Activated CD8-positive, alpha-beta T cell treated with anti-CD3 and anti-CD28 coated beads, Interleukin-2, amount 10 ng/mL, durations not matched to agents 7 days and 5 days (primary cell): Measurements from ENCODE around the gene CDK18. TPM values are rescaled to one million over a fixed set of nuclear protein-coding genes. Genes with fewer than 3 reads are reported as not detected.
A peak's percentile ranks its signal among the peaks of the same experiment; 100 is the strongest.

Source experiments
- ATAC-seq: fragments of 150-1000 bp; cut with Tn5 transposase; one replicate; pipeline ENCODE4 v1.10.0; 2021; ENCODE audit warnings: moderate library complexity
- CTCF ChIA-PET: fragments of 350-600 bp; sonication (Branson Sonifier 250); formaldehyde crosslinking; loops from one replicate; lab custom pipeline; 2021; ENCODE audit warnings: antibody characterized with exemption; lab: Charles Lee
- POLR2A ChIA-PET: fragments of 350-600 bp; sonication (Branson Sonifier 250); formaldehyde crosslinking; loops from one replicate; lab custom pipeline; 2021; ENCODE audit warnings: antibody characterized with exemption; lab: Charles Lee
- DNase-seq: peaks from one replicate; pipeline ENCODE4 v3.0.0-alpha.2; 2020
- H3K27ac Mint-ChIP-seq: one replicate; pipeline ENCODE4 v1.8.0; 2021; ENCODE audit warnings: mild to moderate bottlenecking, mixed read lengths
- H3K27me3 Mint-ChIP-seq: one replicate; pipeline ENCODE4 v1.8.0; 2021; ENCODE audit warnings: low read depth, mixed read lengths
- H3K36me3 Mint-ChIP-seq: one replicate; pipeline ENCODE4 v1.8.0; 2021; ENCODE audit warnings: low read depth, mixed read lengths
- H3K4me1 Mint-ChIP-seq: one replicate; pipeline ENCODE4 v1.8.0; 2021; ENCODE audit warnings: low read depth, mixed read lengths
- H3K4me3 Mint-ChIP-seq: one replicate; pipeline ENCODE4 v1.8.0; 2021; ENCODE audit warnings: mild to moderate bottlenecking, mixed read lengths
- H3K9me3 Mint-ChIP-seq: one replicate; pipeline ENCODE4 v1.8.0; 2022; ENCODE audit warnings: mixed read lengths; ENCODE audit not compliant: insufficient read depth
- total RNA-seq, 2 experiments: library from RNA; stranded (reverse); gene quantifications; one replicate each; pipeline ENCODE4 v1.2.3, GENCODE V29; 2021

The CDK18 gene
- total RNA-seq, 2 experiments from 2014 or later, result 4.5 to 6.0 TPM

GRCh38 chr1:205568469-205569361 lies 64.2 kb downstream of the CDK18 start:
- Mint-ChIP-seq H3K9me3 (no peaks in the 10 kb centered on the region), H3K27me3 (peaks cover 55% of the 10 kb centered on the region), H3K27ac (no peak overlapping the region), H3K4me3 (no peak overlapping the region), H3K36me3 (no peaks in the 10 kb centered on the region), H3K4me1 (peaks cover 3% of the 10 kb centered on the region)
- ChIA-PET CTCF (interaction anchor here (0.9 to 4.1 kb wide), 3 partner anchors 64 to 761 kb away, joined by 3 to 17 read pairs (median 4); partner anchors contain the start of gene ELK4), POLR2A (no interaction called here)
- peak; percentile 56 for ATAC-seq
- no peak for DNase-seq

DNA sequence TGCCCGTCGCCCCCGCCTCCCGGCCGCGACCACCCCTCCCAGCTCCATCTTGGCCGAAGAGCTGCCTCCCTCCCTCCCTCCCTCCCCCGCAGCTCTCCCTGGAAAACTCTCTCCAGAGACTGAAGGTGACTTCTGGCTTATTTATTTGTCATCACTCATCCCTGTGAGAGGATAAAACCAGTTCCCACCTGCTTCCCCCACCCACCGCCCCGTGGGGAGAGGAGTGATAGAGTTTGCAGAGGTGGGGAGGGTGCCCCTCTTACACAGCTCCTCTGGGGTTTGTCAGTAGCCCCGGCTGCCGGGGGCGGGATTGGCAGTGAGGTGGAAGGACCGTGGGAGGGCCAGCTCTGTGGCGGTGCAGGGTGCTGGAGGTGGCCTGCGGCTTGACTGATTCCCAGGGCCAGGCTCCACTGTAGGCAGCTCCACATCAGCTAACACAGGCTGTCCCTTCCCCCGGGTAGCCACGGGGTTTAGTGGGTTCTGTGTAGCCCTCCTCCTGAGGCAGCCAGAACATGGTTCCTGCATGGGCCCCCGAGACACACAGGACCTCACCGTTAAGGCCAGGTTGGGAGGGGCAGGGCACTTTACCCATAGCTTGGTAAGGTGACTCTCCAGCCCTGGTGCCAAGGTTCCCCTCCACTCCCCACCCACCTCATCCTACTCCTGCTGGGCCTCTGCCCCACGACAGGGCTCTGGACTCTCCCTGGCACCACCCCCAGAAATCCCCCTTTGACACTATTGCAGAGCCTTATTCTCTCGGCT lies 65.1 kb downstream of the CDK18 start:
- H3K27me3 Mint-ChIP-seq, result peaks cover 59% of the 10 kb centered on the region

GRCh38 chr1:205570173-205570501 lies 65.7 kb downstream of the CDK18 start:
- no peak for ATAC-seq

More for the DNA sequence above, 65.1 kb downstream of the CDK18 start:
- H3K4me1 Mint-ChIP-seq, result peaks cover 3% of the 10 kb centered on the region
- H3K27ac Mint-ChIP-seq, result no peak overlapping the region
- POLR2A ChIA-PET, result interaction anchor here (1.0 kb wide), 1 partner anchor 206 kb away, joined by 3 read pairs; the partner anchor contains the start of gene RAB29
- no peak overlapping the region for H3K4me3 Mint-ChIP-seq
- CTCF ChIA-PET, result interaction anchor here (0.9 to 4.1 kb wide), 4 partner anchors 22 to 762 kb away, joined by 3 to 17 read pairs (median 8); partner anchors contain the start of gene ELK4
- ATAC-seq (no peak), DNase-seq (no peak)
- H3K9me3 Mint-ChIP-seq, result no peaks in the 10 kb centered on the region
- no peaks in the 10 kb centered on the region for H3K36me3 Mint-ChIP-seq

GRCh38 chr1:205570796-205571537 lies 66.5 kb downstream of the CDK18 start:
- H3K4me3 Mint-ChIP-seq, result no peak overlapping the region
- POLR2A ChIA-PET, result interaction anchor here (0.5 kb wide), 1 partner anchor 66 kb away, joined by 3 read pairs; no protein-coding TSS in a partner anchor
- CTCF ChIA-PET, result interaction anchor here (0.9 to 4.1 kb wide), 6 partner anchors 13 to 141 kb away, joined by 3 to 17 read pairs (median 5); partner anchors contain the start of gene ELK4
- no peaks in the 10 kb centered on the region for H3K9me3 Mint-ChIP-seq
- H3K36me3 Mint-ChIP-seq, result no peaks in the 10 kb centered on the region
- no peak overlapping the region for H3K27ac Mint-ChIP-seq
- H3K27me3 Mint-ChIP-seq, result peaks cover 55% of the 10 kb centered on the region
- peaks cover 3% of the 10 kb centered on the region for H3K4me1 Mint-ChIP-seq
- no peak for ATAC-seq
- DNase-seq, result no peak

More at GRCh38 chr1:205570173-205570501, 65.7 kb downstream of the CDK18 start:
- H3K27ac Mint-ChIP-seq, result no peak overlapping the region
- CTCF ChIA-PET, result interaction anchor here (0.9 to 4.1 kb wide), 5 partner anchors 13 to 88 kb away, joined by 3 to 17 read pairs (median 6); partner anchors contain the start of gene ELK4
- H3K36me3 Mint-ChIP-seq, result no peaks in the 10 kb centered on the region
- peaks cover 59% of the 10 kb centered on the region for H3K27me3 Mint-ChIP-seq
- POLR2A ChIA-PET, result interaction anchor here (0.5 to 1.0 kb wide), 2 partner anchors 66 to 205 kb away, joined by 3 read pairs; partner anchors contain the start of gene RAB29
- H3K4me1 Mint-ChIP-seq, result peaks cover 3% of the 10 kb centered on the region
- DNase-seq, result no peak
- H3K4me3 Mint-ChIP-seq, result no peak overlapping the region
- H3K9me3 Mint-ChIP-seq, result no peaks in the 10 kb centered on the region

GRCh38 chr1:205571747-205572146 lies 67.3 kb downstream of the CDK18 start:
- Mint-ChIP-seq H3K27ac (no peak overlapping the region), H3K9me3 (no peaks in the 10 kb centered on the region), H3K36me3 (no peaks in the 10 kb centered on the region), H3K4me1 (peaks cover 3% of the 10 kb centered on the region), H3K4me3 (no peak overlapping the region), H3K27me3 (peaks cover 51% of the 10 kb centered on the region)
- no peak for DNase-seq
- POLR2A ChIA-PET, result interaction anchor here (0.8 kb wide), 1 partner anchor 20 kb away, joined by 3 read pairs; no protein-coding TSS in a partner anchor
- CTCF ChIA-PET, result interaction anchor here (0.7 to 4.1 kb wide), 7 partner anchors 20 to 406 kb away, joined by 3 to 17 read pairs (median 3); no protein-coding TSS in a partner anchor
- ATAC-seq, result no peak

DNA sequence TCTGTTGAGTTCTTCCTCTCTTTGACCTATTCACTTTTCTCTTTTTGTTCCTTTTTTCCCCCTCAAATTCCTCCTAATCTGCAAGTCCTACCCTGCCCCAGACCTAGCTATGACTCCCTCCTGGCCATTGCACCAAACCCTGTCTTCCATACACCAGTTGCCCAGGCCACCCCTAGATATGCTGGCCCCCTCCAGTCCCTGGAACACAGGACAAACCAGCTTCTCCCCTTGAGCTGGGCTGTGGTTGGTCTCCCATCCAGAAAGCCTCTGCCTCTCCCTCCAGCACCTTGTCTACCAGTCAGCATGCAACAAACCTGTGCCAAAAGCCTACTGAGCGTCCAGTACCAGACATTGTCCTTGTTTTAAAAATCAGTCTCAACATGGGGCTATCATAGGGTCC lies 68.0 kb downstream of the CDK18 start:
- Mint-ChIP-seq H3K9me3 (no peaks in the 10 kb centered on the region), H3K36me3 (no peaks in the 10 kb centered on the region), H3K4me3 (no peak overlapping the region), H3K27me3 (peaks cover 45% of the 10 kb centered on the region), H3K4me1 (peaks cover 3% of the 10 kb centered on the region), H3K27ac (peak overlapping the region; percentile 18)
- DNase-seq (no peak), ATAC-seq (no peak)
- ChIA-PET CTCF (interaction anchor here (0.7 to 4.1 kb wide), 6 partner anchors 19 to 405 kb away, joined by 3 to 17 read pairs (median 4); no protein-coding TSS in a partner anchor), POLR2A (interaction anchor here (0.7 to 0.8 kb wide), 2 partner anchors 19 to 148 kb away, joined by 3 read pairs; no protein-coding TSS in a partner anchor)

DNA sequence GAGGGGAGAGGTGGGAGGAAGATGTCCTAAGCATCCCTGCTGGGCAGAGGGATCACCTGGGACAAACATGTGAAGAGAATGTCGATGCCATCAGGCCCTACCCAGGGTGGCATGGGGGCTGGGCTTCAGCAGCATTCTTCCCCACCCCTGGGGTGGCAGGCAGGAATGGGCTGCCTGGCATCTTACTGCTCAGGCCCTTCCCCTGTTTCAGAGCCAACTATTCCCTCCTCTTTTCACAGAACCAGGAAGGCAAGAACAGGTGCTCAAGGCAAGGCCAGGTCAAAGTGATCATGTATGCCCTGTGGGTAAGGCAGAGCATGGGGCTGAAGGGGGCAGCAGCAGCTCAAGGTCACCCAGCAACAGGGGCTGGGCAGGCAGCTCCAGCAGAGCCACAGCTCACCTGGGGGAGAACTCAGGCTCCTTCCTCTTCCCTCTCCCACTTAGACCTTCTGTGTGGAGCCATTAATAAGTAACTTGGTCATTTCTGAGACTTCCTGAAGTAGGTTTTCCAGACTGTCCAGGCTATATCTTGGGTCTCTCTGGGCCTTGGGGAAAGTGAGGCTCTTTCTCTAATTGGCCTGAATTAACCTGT lies 70.9 kb downstream of the CDK18 start:
- Mint-ChIP-seq H3K9me3 (no peaks in the 10 kb centered on the region), H3K36me3 (no peaks in the 10 kb centered on the region), H3K4me1 (no peaks in the 10 kb centered on the region), H3K27ac (no peak overlapping the region), H3K4me3 (no peak overlapping the region), H3K27me3 (peaks cover 33% of the 10 kb centered on the region)
- CTCF ChIA-PET, result interaction anchor here (0.9 to 1.2 kb wide), 3 partner anchors 13 to 16 kb away, joined by 3 to 4 read pairs (median 3); no protein-coding TSS in a partner anchor
- POLR2A ChIA-PET, result no interaction called here
- ATAC-seq (no peak), DNase-seq (no peak)

DNA sequence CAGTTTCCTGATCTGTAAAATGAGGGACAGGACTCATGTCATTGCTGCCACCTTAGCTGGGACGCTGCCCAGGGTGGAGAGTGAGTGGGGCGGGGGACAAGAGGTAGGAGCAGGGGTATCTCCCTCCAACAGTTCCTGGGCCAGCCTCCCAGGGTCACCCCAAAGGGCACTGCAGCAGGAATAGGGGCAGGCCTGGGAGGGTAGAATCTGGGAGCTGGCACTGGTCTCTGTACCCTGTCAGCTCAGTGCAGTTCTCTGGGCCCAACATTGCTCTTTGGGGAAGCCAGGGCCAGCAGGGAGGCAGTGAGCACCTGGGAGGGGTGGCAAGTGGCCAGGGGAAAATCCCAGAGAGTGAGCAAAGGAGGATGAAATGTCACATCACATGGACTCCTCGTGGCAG lies 71.5 kb downstream of the CDK18 start:
- Mint-ChIP-seq H3K27me3 (peaks cover 27% of the 10 kb centered on the region), H3K9me3 (no peaks in the 10 kb centered on the region), H3K4me3 (no peak overlapping the region), H3K4me1 (no peaks in the 10 kb centered on the region), H3K27ac (no peak overlapping the region), H3K36me3 (no peaks in the 10 kb centered on the region)
- ChIA-PET POLR2A (no interaction called here), CTCF (interaction anchor here (0.9 kb wide), 1 partner anchor 15 kb away, joined by 3 read pairs; no protein-coding TSS in a partner anchor)
- DNase-seq, result no peak
- no peak for ATAC-seq

- Mint-ChIP-seq H3K4me1 (peaks cover 4% of the 10 kb centered on the region), H3K4me3 (no peak overlapping the region), H3K36me3 (no peaks in the 10 kb centered on the region), H3K9me3 (no peaks in the 10 kb centered on the region), H3K27me3 (peaks cover 17% of the 10 kb centered on the region), H3K27ac (no peak overlapping the region)
- ATAC-seq (no peak), DNase-seq (no peak)
- POLR2A ChIA-PET, result no interaction called here
- CTCF ChIA-PET, result no interaction called here
Observed at GRCh38 chr1:205576805-205577761, 72.6 kb downstream of the CDK18 start.
